ENCODE measurements around the gene PTCH1. TPM values are rescaled to one million over a fixed set of nuclear protein-coding genes. Genes with fewer than 3 reads are reported as not detected.

PTCH1 gene
- total and polyA plus RNA-seq, 2 experiments from 2014 or later = 36.8 to 44.1 TPM

- no peaks in the 10 kb centered on the region for H3K9me3 ChIP-seq (ENCODE audit: low read depth)
- no peak overlapping the region for H3K4me2 ChIP-seq
- H3K79me2 ChIP-seq = peaks cover 71% of the 10 kb centered on the region
- H3K27ac ChIP-seq = peak overlapping the region; percentile 23
- no peaks in the 10 kb centered on the region for H3K9me2 ChIP-seq (replicated peaks; ENCODE audit: insufficient read depth)
- H3K4me1 ChIP-seq (ENCODE audit: insufficient read depth) = peaks cover 20% of the 10 kb centered on the region
- no peak overlapping the region for H3K4me3 ChIP-seq
- DNase-seq (ENCODE audit: low spot score) = no peak
- H2AFZ ChIP-seq = no peak overlapping the region
- TF ChIP-seq EZH2phosphoT487 (IDR thresholded peaks at IDR 0.05; ENCODE audit: low read depth, severe bottlenecking, unreplicated experiment) = no peak
- no peak for TF ChIP-seq EZH2 (IDR thresholded peaks at IDR 0.05; ENCODE audit: borderline replicate concordance)
- no peak for TF ChIP-seq CTCF (IDR thresholded peaks at IDR 0.05; ENCODE audit: poor library complexity)
- no peaks in the 10 kb centered on the region for H3K27me3 ChIP-seq
- WGBS (ENCODE audit: low lambda C conversion rate, missing lambda C conversion rate) = 35% methylated on average over 2 of the region's 2 CpGs
- no peaks in the 10 kb centered on the region for H3K36me3 ChIP-seq (replicated peaks; ENCODE audit: insufficient read depth, low read depth)
- H4K20me1 ChIP-seq (ENCODE audit: insufficient read depth, poor library complexity, severe bottlenecking) = peaks cover 30% of the 10 kb centered on the region
Measured at GRCh38 chr9:95451065-95451426, 65.7 kb downstream of the PTCH1 start.

GRCh38 chr9:95450171-95451064, 66.4 kb downstream of the PTCH1 start:
- Histone ChIP-seq H3K27ac (peak overlapping the region; percentile 23), H3K9me3 (ENCODE audit: low read depth) (no peaks in the 10 kb centered on the region), H3K4me2 (peak overlapping the region; percentile 48), H3K4me3 (no peak overlapping the region), H3K27me3 (no peaks in the 10 kb centered on the region), H4K20me1 (ENCODE audit: insufficient read depth, poor library complexity, severe bottlenecking) (peaks cover 29% of the 10 kb centered on the region), H3K9me2 (replicated peaks; ENCODE audit: insufficient read depth) (no peaks in the 10 kb centered on the region), H3K36me3 (replicated peaks; ENCODE audit: insufficient read depth, low read depth) (peaks cover 5% of the 10 kb centered on the region), H3K4me1 (ENCODE audit: insufficient read depth) (peaks cover 17% of the 10 kb centered on the region), H3K79me2 (peaks cover 67% of the 10 kb centered on the region), H2AFZ (no peak overlapping the region)
- peak; percentile 26 for DNase-seq (ENCODE audit: low spot score)
- WGBS (ENCODE audit: low lambda C conversion rate, missing lambda C conversion rate) = 53% methylated on average over 11 of the region's 11 CpGs
- no peak for TF ChIP-seq CTCF (IDR thresholded peaks at IDR 0.05; ENCODE audit: poor library complexity)
- no peak for TF ChIP-seq EZH2 (IDR thresholded peaks at IDR 0.05; ENCODE audit: borderline replicate concordance)
- TF ChIP-seq EZH2phosphoT487 (IDR thresholded peaks at IDR 0.05; ENCODE audit: low read depth, severe bottlenecking, unreplicated experiment) = no peak

- no peak for DNase-seq (ENCODE audit: low spot score)
- TF ChIP-seq EZH2 (IDR thresholded peaks at IDR 0.05; ENCODE audit: borderline replicate concordance) (no peak), CTCF (IDR thresholded peaks at IDR 0.05; ENCODE audit: poor library complexity) (no peak), EZH2phosphoT487 (IDR thresholded peaks at IDR 0.05; ENCODE audit: low read depth, severe bottlenecking, unreplicated experiment) (no peak)
- H3K27ac ChIP-seq = no peak overlapping the region
Measured at GRCh38 chr9:95449016-95449415, 67.8 kb downstream of the PTCH1 start.

More at GRCh38 chr9:95449016-95449415, 67.8 kb downstream of the PTCH1 start:
- Histone ChIP-seq H3K9me3 (ENCODE audit: low read depth) (no peaks in the 10 kb centered on the region), H4K20me1 (ENCODE audit: insufficient read depth, poor library complexity, severe bottlenecking) (peaks cover 24% of the 10 kb centered on the region), H3K4me2 (no peak overlapping the region), H3K36me3 (replicated peaks; ENCODE audit: insufficient read depth, low read depth) (peaks cover 7% of the 10 kb centered on the region), H3K79me2 (peaks cover 53% of the 10 kb centered on the region), H3K4me1 (ENCODE audit: insufficient read depth) (peaks cover 17% of the 10 kb centered on the region), H3K9me2 (replicated peaks; ENCODE audit: insufficient read depth) (no peaks in the 10 kb centered on the region), H3K27me3 (no peaks in the 10 kb centered on the region), H3K4me3 (no peak overlapping the region), H2AFZ (no peak overlapping the region)
- WGBS (ENCODE audit: low lambda C conversion rate, missing lambda C conversion rate) = 87% methylated on average over 21 of the region's 22 CpGs

All from hepatocyte (in vitro differentiated cells).